WTC11 (cell line): ENCODE measurements around the gene SLC5A3.

ENCODE experiments used
- CTCF ChIP-seq: fragments of 200-600 bp; IDR thresholded peaks from 2 replicates; pipeline ENCODE4 v1.8.0; 2022; ENCODE audit warnings: antibody characterized with exemption
- GABPB1 ChIP-seq: sonication (generic); formaldehyde crosslinking; IDR thresholded peaks from 2 replicates; pipeline ENCODE4 v1.8.1; 2023; ENCODE audit warnings: mild to moderate bottlenecking, missing genetic modification reagents

DNA sequence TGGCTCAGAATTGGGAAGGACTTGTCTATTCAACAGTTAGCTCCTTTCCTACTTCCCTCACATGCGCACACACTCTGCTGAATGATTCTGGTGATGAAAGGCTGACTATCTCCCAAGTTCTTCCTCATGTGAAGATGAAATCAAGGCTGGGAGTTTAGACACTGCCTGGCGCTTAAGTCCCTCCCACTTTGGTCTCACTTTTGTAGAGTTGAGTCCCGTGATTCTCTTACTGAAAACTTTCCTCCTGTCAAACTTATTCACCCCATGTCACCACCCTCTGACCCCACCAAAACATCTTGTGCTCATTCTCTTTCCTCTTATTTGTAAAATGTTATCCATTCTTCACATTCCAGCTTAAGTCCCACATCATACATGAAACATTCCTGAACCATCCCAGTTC lies 8.4 kb upstream of the SLC5A3 start:
- TF ChIP-seq CTCF = no peak
- no peak for TF ChIP-seq GABPB1 (CRISPR knock-in tag)
